Astrocyte of the spinal cord (primary cell): ENCODE results near the gene ZNF365.

Experiments
- DNase-seq: peaks from one replicate; pipeline ENCODE4 v3.0.0; 2011; ENCODE audit warnings: low read depth, low spot score
- H3K4me3 ChIP-seq: 2 replicates; pipeline ENCODE4 v1.5.1; 2011; ENCODE audit warnings: low read depth, mild to moderate bottlenecking, low read length, moderate library complexity
- CTCF ChIP-seq: IDR thresholded peaks from 2 replicates; pipeline ENCODE4 v1.5.1; 2012; ENCODE audit warnings: low read depth, mild to moderate bottlenecking, low read length, inconsistent platforms
- in situ Hi-C: cut with HindIII; loops from 2 replicates; pipeline ENCODE4 v1.10.0; 2017; ENCODE audit warnings: low sequenced_read_pairs

The ZNF365 gene

GRCh38 chr10:62430881-62431280 is 56.7 kb downstream of the ZNF365 start:
- in situ Hi-C loops = no loop called here
- TF ChIP-seq CTCF = no peak
- H3K4me3 ChIP-seq = no peak overlapping the region
- DNase-seq = no peak

GRCh38 chr10:62433181-62433692 is 59.1 kb downstream of the ZNF365 start:
- H3K4me3 ChIP-seq = no peak overlapping the region
- no peak for TF ChIP-seq CTCF
- DNase-seq = peak; percentile 97
- in situ Hi-C loops = no loop called here

- no peak for TF ChIP-seq CTCF
- in situ Hi-C loops = no loop called here
- no peak for DNase-seq
- H3K4me3 ChIP-seq = no peak overlapping the region
These were observed 59.7 kb downstream of the ZNF365 start for GRCh38 chr10:62433901-62434300.

- TF ChIP-seq CTCF = peak; percentile 68
- H3K4me3 ChIP-seq = no peak overlapping the region
- peak; percentile 88 for DNase-seq
- in situ Hi-C loops = no loop called here
These were observed 63.5 kb downstream of the ZNF365 start for GRCh38 chr10:62437696-62438095.

GRCh38 chr10:62442006-62442405 is 67.8 kb downstream of the ZNF365 start:
- in situ Hi-C loops = no loop called here
- TF ChIP-seq CTCF = no peak
- no peak for DNase-seq
- no peak overlapping the region for H3K4me3 ChIP-seq

GRCh38 chr10:62442894-62443669 is 68.9 kb downstream of the ZNF365 start:
- in situ Hi-C loops = no loop called here
- no peak for DNase-seq
- TF ChIP-seq CTCF = no peak
- H3K4me3 ChIP-seq = no peak overlapping the region
